AG09319 (cell line): ENCODE measurements around the gene DSG3.

Experiments
- DNase-seq: peaks from one replicate; pipeline ENCODE4 v3.0.0-alpha.2; 2010; ENCODE audit warnings: low read depth; ENCODE audit errors: extremely low read depth
- CTCF ChIP-seq: IDR thresholded peaks from 2 replicates; pipeline ENCODE4 v1.5.1; 2011; ENCODE audit warnings: low read depth, mild to moderate bottlenecking, inconsistent platforms, low read length, moderate library complexity

DSG3 gene

GRCh38 chr18:31444142-31444541 is 3.4 kb upstream of the DSG3 start:
- DNase-seq, result no peak
- TF ChIP-seq CTCF, result no peak

- no peak for TF ChIP-seq CTCF
- DNase-seq, result no peak
These were observed 1.6 kb upstream of the DSG3 start for GRCh38 chr18:31445908-31446307.

GRCh38 chr18:31446854-31447253 is 687 bp upstream of the DSG3 start:
- no peak for TF ChIP-seq CTCF
- DNase-seq, result no peak

GRCh38 chr18:31450409-31450808 is 2.9 kb downstream of the DSG3 start:
- no peak for DNase-seq
- no peak for TF ChIP-seq CTCF

- DNase-seq, result no peak
- no peak for TF ChIP-seq CTCF
These were observed 4.1 kb downstream of the DSG3 start for GRCh38 chr18:31451625-31452024.

- no peak for DNase-seq
- TF ChIP-seq CTCF, result no peak
These were observed 6.6 kb downstream of the DSG3 start for GRCh38 chr18:31454066-31454708.

GRCh38 chr18:31469629-31470028 is 22.1 kb downstream of the DSG3 start:
- no peak for TF ChIP-seq CTCF
- DNase-seq, result no peak
